NCI-H128 (cell line): ENCODE data around the gene PGBD5.
"Not testable (repeated sequence)": the region's sequence is repeated elsewhere in the genome, so short reads cannot be mapped to it uniquely, and the experiment has no call there.

Experiments
- DNase-seq: peaks from one replicate; lab custom pipeline; 2025; ENCODE audit not compliant: unreplicated experiment; lab: John Stamatoyannopoulos, UW

Gene PGBD5

GRCh38 chr1:230426246-230427093, at the start of gene PGBD5:
TSS of gene PGBD5 (minus strand) at chr1:230426332. CDS start at chr1:230425928, 404 bp downstream.
- DNase-seq, result peak; percentile 85

- not testable (repeated sequence) for DNase-seq
These were observed 48.8 kb upstream of the PGBD5 start for GRCh38 chr1:230474924-230475323.

GRCh38 chr1:230470750-230471149, 44.6 kb upstream of the PGBD5 start:
- not testable (repeated sequence) for DNase-seq

GRCh38 chr1:230469271-230469670, 43.1 kb upstream of the PGBD5 start:
- DNase-seq, result no peak

- DNase-seq, result no peak
These were observed 39.6 kb upstream of the PGBD5 start for GRCh38 chr1:230465691-230466090.

GRCh38 chr1:230464671-230465070, 38.5 kb upstream of the PGBD5 start:
- peak; percentile 43 for DNase-seq

- DNase-seq, result no peak
These were observed 37.6 kb upstream of the PGBD5 start for GRCh38 chr1:230463760-230464159.

- no peak for DNase-seq
These were observed 37.2 kb upstream of the PGBD5 start for GRCh38 chr1:230463326-230463725.

- no peak for DNase-seq
These were observed 33.3 kb upstream of the PGBD5 start for GRCh38 chr1:230459465-230459864.

GRCh38 chr1:230458509-230458908, 32.4 kb upstream of the PGBD5 start:
- no peak for DNase-seq

- DNase-seq, result no peak
These were observed 30.3 kb upstream of the PGBD5 start for GRCh38 chr1:230456478-230456877.

- no peak for DNase-seq
These were observed 29.2 kb upstream of the PGBD5 start for GRCh38 chr1:230455291-230455690.

- no peak for DNase-seq
These were observed 27.2 kb upstream of the PGBD5 start for GRCh38 chr1:230453377-230453776.

- no peak for DNase-seq
These were observed 15.3 kb upstream of the PGBD5 start for GRCh38 chr1:230441183-230442029.

GRCh38 chr1:230435108-230435507, 9.0 kb upstream of the PGBD5 start:
- DNase-seq, result no peak

- no peak for DNase-seq
These were observed 5.4 kb upstream of the PGBD5 start for GRCh38 chr1:230431527-230431926.

- DNase-seq, result no peak
These were observed 4.4 kb upstream of the PGBD5 start for GRCh38 chr1:230430499-230430898.

GRCh38 chr1:230429067-230429735, 3.1 kb upstream of the PGBD5 start:
- no peak for DNase-seq

- DNase-seq, result no peak
These were observed 1.8 kb upstream of the PGBD5 start for GRCh38 chr1:230427981-230428380.

- no peak for DNase-seq
These were observed 1.2 kb upstream of the PGBD5 start for GRCh38 chr1:230427094-230427876.
